ENCODE data around the gene TWIST2.

Gene TWIST2

DNA sequence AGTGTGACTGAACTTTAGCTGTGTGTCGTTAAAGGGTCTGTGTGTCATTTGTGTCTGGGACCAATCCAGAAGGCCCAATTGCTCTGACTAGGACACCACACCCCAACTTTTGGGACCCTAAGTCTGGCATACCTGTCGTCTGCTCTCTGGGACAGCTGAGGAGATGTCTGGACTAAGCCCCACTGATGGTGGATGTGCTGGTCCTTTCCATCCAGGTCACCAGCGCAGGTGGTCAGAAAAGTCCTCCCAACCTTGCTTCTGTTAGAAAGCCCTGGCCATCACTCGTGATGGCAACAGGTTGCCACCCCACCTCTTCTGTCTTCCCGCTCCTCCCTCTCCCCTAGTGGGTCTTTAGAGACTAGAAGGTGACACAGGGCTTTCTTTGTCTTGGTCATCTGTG is 37.6 kb upstream of the TWIST2 start:
- Histone ChIP-seq H3K4me1 (no peaks in the 10 kb centered on the region), H3K36me3 (no peaks in the 10 kb centered on the region), H3K4me3 (ENCODE audit: low read depth, low read length) (no peak overlapping the region), H3K27me3 (peaks cover 3% of the 10 kb centered on the region; the same call in 1 of the 2 replicates), H3K9me3 (no peaks in the 10 kb centered on the region)
- TF ChIP-seq, protein P1, sequence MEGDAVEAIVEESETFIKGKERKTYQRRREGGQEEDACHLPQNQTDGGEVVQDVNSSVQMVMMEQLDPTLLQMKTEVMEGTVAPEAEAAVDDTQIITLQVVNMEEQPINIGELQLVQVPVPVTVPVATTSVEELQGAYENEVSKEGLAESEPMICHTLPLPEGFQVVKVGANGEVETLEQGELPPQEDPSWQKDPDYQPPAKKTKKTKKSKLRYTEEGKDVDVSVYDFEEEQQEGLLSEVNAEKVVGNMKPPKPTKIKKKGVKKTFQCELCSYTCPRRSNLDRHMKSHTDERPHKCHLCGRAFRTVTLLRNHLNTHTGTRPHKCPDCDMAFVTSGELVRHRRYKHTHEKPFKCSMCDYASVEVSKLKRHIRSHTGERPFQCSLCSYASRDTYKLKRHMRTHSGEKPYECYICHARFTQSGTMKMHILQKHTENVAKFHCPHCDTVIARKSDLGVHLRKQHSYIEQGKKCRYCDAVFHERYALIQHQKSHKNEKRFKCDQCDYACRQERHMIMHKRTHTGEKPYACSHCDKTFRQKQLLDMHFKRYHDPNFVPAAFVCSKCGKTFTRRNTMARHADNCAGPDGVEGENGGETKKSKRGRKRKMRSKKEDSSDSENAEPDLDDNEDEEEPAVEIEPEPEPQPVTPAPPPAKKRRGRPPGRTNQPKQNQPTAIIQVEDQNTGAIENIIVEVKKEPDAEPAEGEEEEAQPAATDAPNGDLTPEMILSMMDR (IDR thresholded peaks at IDR 0.05; ENCODE audit: low read depth, low read length) = no peak
- no peak for DNase-seq

DNA sequence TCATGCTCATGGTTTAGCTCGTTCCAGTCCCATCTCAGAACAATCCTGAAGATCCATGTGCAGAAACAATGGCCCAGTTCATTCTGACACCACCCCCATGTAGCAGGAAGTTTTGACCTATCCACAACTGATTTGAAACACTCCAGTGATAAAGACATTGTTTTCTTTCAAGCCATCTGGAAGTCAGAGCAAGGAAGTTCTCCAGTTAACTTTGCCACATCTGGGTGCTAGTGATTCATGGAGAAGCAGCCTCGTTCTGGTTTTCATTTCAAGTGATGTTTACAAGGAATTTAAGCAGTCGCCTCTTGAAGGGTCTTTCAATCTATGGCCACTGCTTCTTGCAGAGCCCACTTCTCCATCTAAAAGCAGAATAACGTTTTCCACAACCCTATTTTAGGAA is 36.6 kb upstream of the TWIST2 start:
- H3K36me3 ChIP-seq = no peaks in the 10 kb centered on the region
- no peaks in the 10 kb centered on the region for H3K4me1 ChIP-seq
- TF ChIP-seq, protein P1 (IDR thresholded peaks at IDR 0.05; ENCODE audit: low read depth, low read length) = no peak
- no peak for DNase-seq
- H3K27me3 ChIP-seq = no peaks in the 10 kb centered on the region
- no peaks in the 10 kb centered on the region for H3K9me3 ChIP-seq
- no peak overlapping the region for H3K4me3 ChIP-seq (ENCODE audit: low read depth, low read length)

- no peak for DNase-seq
- H3K4me1 ChIP-seq = no peaks in the 10 kb centered on the region
- no peak overlapping the region for H3K4me3 ChIP-seq (ENCODE audit: low read depth, low read length)
- H3K36me3 ChIP-seq = no peaks in the 10 kb centered on the region
- H3K9me3 ChIP-seq = no peaks in the 10 kb centered on the region
- TF ChIP-seq, protein P1 (IDR thresholded peaks at IDR 0.05; ENCODE audit: low read depth, low read length) = no peak
- H3K27me3 ChIP-seq = no peaks in the 10 kb centered on the region
Measured at GRCh38 chr2:238811759-238812158, 36.1 kb upstream of the TWIST2 start.

DNA sequence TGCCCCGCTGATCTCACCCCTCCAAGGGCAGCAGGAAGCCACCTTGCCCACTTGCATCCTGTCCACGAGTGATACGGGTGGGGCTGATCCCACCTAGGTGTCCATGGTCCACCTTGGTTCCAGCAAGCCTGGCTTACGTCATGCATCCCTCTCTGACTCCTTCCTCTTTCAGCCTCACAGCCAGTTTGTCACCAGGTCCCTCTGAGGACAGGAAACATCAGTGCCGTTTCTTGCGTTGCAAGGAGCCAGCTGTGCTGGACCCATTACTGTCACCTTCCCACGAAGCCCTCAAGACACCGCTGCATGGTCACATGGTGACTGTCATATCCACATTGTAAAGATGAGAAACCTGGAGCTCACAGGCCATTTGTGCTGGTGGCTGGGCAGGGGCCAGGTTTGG is 34.8 kb upstream of the TWIST2 start:
- Histone ChIP-seq H3K4me1 (no peaks in the 10 kb centered on the region), H3K4me3 (ENCODE audit: low read depth, low read length) (no peak overlapping the region), H3K27me3 (no peaks in the 10 kb centered on the region), H3K9me3 (no peaks in the 10 kb centered on the region), H3K36me3 (no peaks in the 10 kb centered on the region)
- no peak for DNase-seq
- TF ChIP-seq, protein P1 (IDR thresholded peaks at IDR 0.05; ENCODE audit: low read depth, low read length) = no peak

DNA sequence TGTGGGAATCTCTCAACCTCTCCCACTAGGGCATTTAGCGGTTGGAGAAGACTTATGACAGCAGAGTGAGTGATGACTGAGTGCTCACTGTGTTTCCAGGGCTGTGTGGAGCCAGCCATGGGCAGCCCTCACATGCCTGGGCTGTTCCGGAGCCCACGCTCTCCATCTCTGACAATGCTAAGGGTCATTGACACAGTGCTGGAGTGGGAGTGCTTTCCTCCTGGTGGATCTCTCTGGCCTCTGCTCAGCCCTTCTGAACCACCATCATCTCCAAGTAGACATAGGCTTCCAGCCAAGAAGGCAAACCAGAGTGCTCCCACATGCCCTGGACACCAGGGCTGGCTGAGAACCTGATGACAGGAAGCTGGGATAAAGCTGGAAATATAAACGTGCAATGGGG is 33.1 kb upstream of the TWIST2 start:
- H3K4me3 ChIP-seq (ENCODE audit: low read depth, low read length) = no peak overlapping the region
- no peaks in the 10 kb centered on the region for H3K36me3 ChIP-seq
- H3K9me3 ChIP-seq = no peaks in the 10 kb centered on the region
- TF ChIP-seq, protein P1 (IDR thresholded peaks at IDR 0.05; ENCODE audit: low read depth, low read length) = no peak
- no peak for DNase-seq
- no peaks in the 10 kb centered on the region for H3K4me1 ChIP-seq
- H3K27me3 ChIP-seq = no peaks in the 10 kb centered on the region

- Histone ChIP-seq H3K4me3 (ENCODE audit: low read depth, low read length) (no peak overlapping the region), H3K9me3 (0 out of 2 replicates have a peak, but pooled peaks cover 3% of the 10 kb centered on the region), H3K27me3 (no peaks in the 10 kb centered on the region), H3K4me1 (no peaks in the 10 kb centered on the region), H3K36me3 (no peaks in the 10 kb centered on the region)
- DNase-seq = no peak
- TF ChIP-seq, protein P1 (IDR thresholded peaks at IDR 0.05; ENCODE audit: low read depth, low read length) = no peak
Measured at GRCh38 chr2:238816291-238816690, 31.6 kb upstream of the TWIST2 start.

Data from BE2C (cell line).